ENCODE measurements around the gene ATG16L2. TPM values are rescaled to one million over a fixed set of nuclear protein-coding genes. Genes with fewer than 3 reads are reported as not detected.
"Not testable (repeated sequence)": the region's sequence is repeated elsewhere in the genome, so short reads cannot be mapped to it uniquely, and the experiment has no call there.

ATG16L2 gene
- total RNA-seq, 1 donor from 2014 or later: 9.6 TPM

- H3K4me1 Mint-ChIP-seq (ENCODE audit: low read depth, unreplicated experiment): peaks cover 11% of the 10 kb centered on the region
- Histone ChIP-seq H2AFZ (ENCODE audit: low read depth, low read length) (no peak overlapping the region), H3K4me3 (ENCODE audit: insufficient read depth, low read depth, low read length) (no peak overlapping the region), H3K9me3 (ENCODE audit: insufficient read depth, low read depth, low read length) (no peaks in the 10 kb centered on the region), H3K27ac (ENCODE audit: low read depth, low read length) (peak overlapping the region; percentile 15), H3K4me2 (ENCODE audit: low read length) (no peak overlapping the region), H3K79me2 (ENCODE audit: insufficient read depth, low read length) (peaks cover 14% of the 10 kb centered on the region), H3K36me3 (ENCODE audit: insufficient read depth, low read length) (no peaks in the 10 kb centered on the region), H3K27me3 (ENCODE audit: insufficient read depth, low read length) (no peaks in the 10 kb centered on the region), H3K9ac (ENCODE audit: low read length) (peak overlapping the region; percentile 39), H3K4me1 (ENCODE audit: insufficient read depth, low read length) (peaks cover 17% of the 10 kb centered on the region), H4K20me1 (ENCODE audit: insufficient read depth, low read length) (no peaks in the 10 kb centered on the region)
- DNase-seq (ENCODE audit: low read depth) (peak; percentile 67), FAIRE-seq (no peak)
- H3K27ac Mint-ChIP-seq (ENCODE audit: unreplicated experiment): no peak overlapping the region
- TF ChIP-seq, protein P1, sequence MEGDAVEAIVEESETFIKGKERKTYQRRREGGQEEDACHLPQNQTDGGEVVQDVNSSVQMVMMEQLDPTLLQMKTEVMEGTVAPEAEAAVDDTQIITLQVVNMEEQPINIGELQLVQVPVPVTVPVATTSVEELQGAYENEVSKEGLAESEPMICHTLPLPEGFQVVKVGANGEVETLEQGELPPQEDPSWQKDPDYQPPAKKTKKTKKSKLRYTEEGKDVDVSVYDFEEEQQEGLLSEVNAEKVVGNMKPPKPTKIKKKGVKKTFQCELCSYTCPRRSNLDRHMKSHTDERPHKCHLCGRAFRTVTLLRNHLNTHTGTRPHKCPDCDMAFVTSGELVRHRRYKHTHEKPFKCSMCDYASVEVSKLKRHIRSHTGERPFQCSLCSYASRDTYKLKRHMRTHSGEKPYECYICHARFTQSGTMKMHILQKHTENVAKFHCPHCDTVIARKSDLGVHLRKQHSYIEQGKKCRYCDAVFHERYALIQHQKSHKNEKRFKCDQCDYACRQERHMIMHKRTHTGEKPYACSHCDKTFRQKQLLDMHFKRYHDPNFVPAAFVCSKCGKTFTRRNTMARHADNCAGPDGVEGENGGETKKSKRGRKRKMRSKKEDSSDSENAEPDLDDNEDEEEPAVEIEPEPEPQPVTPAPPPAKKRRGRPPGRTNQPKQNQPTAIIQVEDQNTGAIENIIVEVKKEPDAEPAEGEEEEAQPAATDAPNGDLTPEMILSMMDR (IDR thresholded peaks at IDR 0.05; ENCODE audit: insufficient read depth, low read depth, low read length): no peak
- no peak for TF ChIP-seq EZH2 (IDR thresholded peaks at IDR 0.05; ENCODE audit: insufficient read depth, low read length)
- no peaks in the 10 kb centered on the region for H3K27me3 Mint-ChIP-seq (ENCODE audit: low read depth, unreplicated experiment)
- no peak overlapping the region for H3K4me3 Mint-ChIP-seq (ENCODE audit: unreplicated experiment)
- H3K36me3 Mint-ChIP-seq (ENCODE audit: low read depth, unreplicated experiment): peaks cover 6% of the 10 kb centered on the region
- H3K9me3 Mint-ChIP-seq (ENCODE audit: unreplicated experiment): peaks cover 1% of the 10 kb centered on the region
Observed at GRCh38 chr11:72808331-72808798, 5.8 kb upstream of the ATG16L2 start.

DNA sequence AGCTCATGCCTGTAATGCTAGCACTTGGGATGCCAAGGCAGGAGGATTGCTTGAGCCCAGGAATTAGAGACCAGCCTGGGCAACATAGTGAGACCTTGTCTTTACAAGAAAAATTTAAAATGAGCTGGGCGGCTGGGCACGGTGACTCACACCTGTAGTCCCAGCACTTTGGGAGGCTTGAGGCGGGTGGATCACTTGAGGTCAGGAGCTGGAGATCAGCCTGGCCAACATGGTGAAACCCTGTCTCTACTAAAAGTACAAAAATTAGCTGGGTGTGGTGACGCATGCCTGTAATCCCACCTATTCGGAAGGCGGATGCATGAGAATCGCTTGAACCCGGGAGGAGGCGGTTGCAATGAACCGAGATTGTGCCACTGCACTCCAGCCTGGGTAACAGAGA is 2.5 kb upstream of the ATG16L2 start:
- H3K27me3 Mint-ChIP-seq (ENCODE audit: low read depth, unreplicated experiment); H3K27ac Mint-ChIP-seq (ENCODE audit: unreplicated experiment); H3K4me3 Mint-ChIP-seq (ENCODE audit: unreplicated experiment); H3K36me3 ChIP-seq (ENCODE audit: insufficient read depth, low read length); H3K4me2 ChIP-seq (ENCODE audit: low read length); H3K27ac ChIP-seq (ENCODE audit: low read depth, low read length); H3K4me3 ChIP-seq (ENCODE audit: insufficient read depth, low read depth, low read length); H2AFZ ChIP-seq (ENCODE audit: low read depth, low read length); H4K20me1 ChIP-seq (ENCODE audit: insufficient read depth, low read length); H3K36me3 Mint-ChIP-seq (ENCODE audit: low read depth, unreplicated experiment); H3K9me3 ChIP-seq (ENCODE audit: insufficient read depth, low read depth, low read length); H3K27me3 ChIP-seq (ENCODE audit: insufficient read depth, low read length); H3K9me3 Mint-ChIP-seq (ENCODE audit: unreplicated experiment); H3K9ac ChIP-seq (ENCODE audit: low read length); FAIRE-seq; DNase-seq (ENCODE audit: low read depth): not testable (repeated sequence)
- Histone ChIP-seq H3K79me2 (ENCODE audit: insufficient read depth, low read length) (peaks cover 17% of the 10 kb centered on the region), H3K4me1 (ENCODE audit: insufficient read depth, low read length) (peaks cover 39% of the 10 kb centered on the region)
- H3K4me1 Mint-ChIP-seq (ENCODE audit: low read depth, unreplicated experiment): peaks cover 22% of the 10 kb centered on the region

GRCh38 chr11:72812604-72812966 is 1.6 kb upstream of the ATG16L2 start:
- no peak overlapping the region for H2AFZ ChIP-seq (ENCODE audit: low read depth, low read length)

More at GRCh38 chr11:72812604-72812966, 1.6 kb upstream of the ATG16L2 start:
- FAIRE-seq: no peak
- TF ChIP-seq, protein P1 (IDR thresholded peaks at IDR 0.05; ENCODE audit: insufficient read depth, low read depth, low read length): no peak
- TF ChIP-seq EZH2 (IDR thresholded peaks at IDR 0.05; ENCODE audit: insufficient read depth, low read length): no peak
- Histone ChIP-seq H3K9me3 (ENCODE audit: insufficient read depth, low read depth, low read length) (no peaks in the 10 kb centered on the region), H3K27me3 (ENCODE audit: insufficient read depth, low read length) (no peaks in the 10 kb centered on the region), H3K36me3 (ENCODE audit: insufficient read depth, low read length) (no peaks in the 10 kb centered on the region), H3K4me3 (ENCODE audit: insufficient read depth, low read depth, low read length) (peak overlapping the region; percentile 78), H3K9ac (ENCODE audit: low read length) (peak overlapping the region; percentile 93), H3K4me2 (ENCODE audit: low read length) (peak overlapping the region; percentile 97), H4K20me1 (ENCODE audit: insufficient read depth, low read length) (no peaks in the 10 kb centered on the region), H3K79me2 (ENCODE audit: insufficient read depth, low read length) (peaks cover 17% of the 10 kb centered on the region), H3K4me1 (ENCODE audit: insufficient read depth, low read length) (peaks cover 39% of the 10 kb centered on the region), H3K27ac (ENCODE audit: low read depth, low read length) (peak overlapping the region; percentile 9)
- no peak overlapping the region for H3K27ac Mint-ChIP-seq (ENCODE audit: unreplicated experiment)
- H3K4me1 Mint-ChIP-seq (ENCODE audit: low read depth, unreplicated experiment): peaks cover 24% of the 10 kb centered on the region
- no peak for DNase-seq (ENCODE audit: low read depth)
- H3K9me3 Mint-ChIP-seq (ENCODE audit: unreplicated experiment): peaks cover 1% of the 10 kb centered on the region
- H3K36me3 Mint-ChIP-seq (ENCODE audit: low read depth, unreplicated experiment): peaks cover 8% of the 10 kb centered on the region
- H3K4me3 Mint-ChIP-seq (ENCODE audit: unreplicated experiment): peak overlapping the region; percentile 90
- H3K27me3 Mint-ChIP-seq (ENCODE audit: low read depth, unreplicated experiment): peaks cover 2% of the 10 kb centered on the region

Data from astrocyte (in vitro differentiated cells and primary cell).